Loucy (cell line): ENCODE measurements around the gene CTXN3.

Experiments
- EZH2phosphoT487 ChIP-seq: fragments of 200-600 bp; IDR thresholded peaks from 2 replicates; pipeline ENCODE4 v1.6.1; 2018; ENCODE audit warnings: antibody characterized with exemption, mild to moderate bottlenecking, moderate library complexity, borderline replicate concordance
- TF ChIP-seq, protein P1 (sequence below): fragments of 200-600 bp; sonication (generic); conservative IDR thresholded peaks from 2 replicates; pipeline ENCODE4 v1.5.1; 2014; ENCODE audit warnings: mild to moderate bottlenecking, antibody characterized with exemption, low read length

DNA sequence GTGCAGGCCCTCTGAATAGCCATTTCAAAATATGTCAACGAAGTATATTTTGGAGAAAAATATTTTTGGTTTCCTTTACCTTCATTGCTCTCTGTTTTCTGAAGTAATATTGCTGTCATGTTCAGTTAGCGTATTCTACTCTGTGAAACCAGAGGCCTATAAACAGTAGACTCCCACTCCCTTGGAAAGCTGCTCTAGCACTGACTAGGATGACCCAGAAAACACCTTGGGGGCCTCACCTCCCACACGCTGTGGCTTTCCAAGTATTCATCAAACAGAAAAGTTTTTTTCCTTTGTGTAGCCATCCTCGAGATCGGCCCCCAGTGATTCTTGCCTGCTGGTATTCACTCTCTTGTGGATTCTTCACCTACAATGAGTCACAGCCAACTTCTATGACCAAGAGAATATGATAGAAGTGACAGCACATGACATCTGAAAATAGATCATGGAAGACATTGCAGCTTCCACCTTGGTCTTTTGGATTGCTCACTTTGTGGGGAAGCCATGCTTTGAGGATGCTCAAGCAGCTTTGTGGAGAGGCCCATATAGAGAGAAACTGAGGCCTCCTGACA, 28.9 kb upstream of the CTXN3 start:
- TF ChIP-seq, protein P1, sequence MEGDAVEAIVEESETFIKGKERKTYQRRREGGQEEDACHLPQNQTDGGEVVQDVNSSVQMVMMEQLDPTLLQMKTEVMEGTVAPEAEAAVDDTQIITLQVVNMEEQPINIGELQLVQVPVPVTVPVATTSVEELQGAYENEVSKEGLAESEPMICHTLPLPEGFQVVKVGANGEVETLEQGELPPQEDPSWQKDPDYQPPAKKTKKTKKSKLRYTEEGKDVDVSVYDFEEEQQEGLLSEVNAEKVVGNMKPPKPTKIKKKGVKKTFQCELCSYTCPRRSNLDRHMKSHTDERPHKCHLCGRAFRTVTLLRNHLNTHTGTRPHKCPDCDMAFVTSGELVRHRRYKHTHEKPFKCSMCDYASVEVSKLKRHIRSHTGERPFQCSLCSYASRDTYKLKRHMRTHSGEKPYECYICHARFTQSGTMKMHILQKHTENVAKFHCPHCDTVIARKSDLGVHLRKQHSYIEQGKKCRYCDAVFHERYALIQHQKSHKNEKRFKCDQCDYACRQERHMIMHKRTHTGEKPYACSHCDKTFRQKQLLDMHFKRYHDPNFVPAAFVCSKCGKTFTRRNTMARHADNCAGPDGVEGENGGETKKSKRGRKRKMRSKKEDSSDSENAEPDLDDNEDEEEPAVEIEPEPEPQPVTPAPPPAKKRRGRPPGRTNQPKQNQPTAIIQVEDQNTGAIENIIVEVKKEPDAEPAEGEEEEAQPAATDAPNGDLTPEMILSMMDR: no peak
- TF ChIP-seq EZH2phosphoT487: no peak
